GM12892 (cell line): ENCODE results near the gene ST6GALNAC4.

Experiments
- POLR2A ChIP-seq: IDR thresholded peaks from 2 replicates; pipeline ENCODE4 v1.6.1; 2011; ENCODE audit warnings: low read depth, low read length, control low read depth
- POLR2AphosphoS5 ChIP-seq: IDR thresholded peaks from 2 replicates; pipeline ENCODE4 v1.6.1; 2011; ENCODE audit warnings: low read depth, low read length, control low read depth
- TAF1 ChIP-seq: IDR thresholded peaks from 2 replicates; pipeline ENCODE4 v1.6.1; 2011; ENCODE audit warnings: low read depth, mild to moderate bottlenecking, control low read depth, low read length, borderline replicate concordance

- TF ChIP-seq POLR2AphosphoS5: no peak
- TF ChIP-seq TAF1: no peak
- no peak for TF ChIP-seq POLR2A
Observed at GRCh38 chr9:127880143-127880542, 36.7 kb downstream of the ST6GALNAC4 start.
